HepG2 (cell line): Measurements from ENCODE around the gene UNC5C. TPM values are rescaled to one million over a fixed set of nuclear protein-coding genes. Genes with fewer than 3 reads are reported as not detected.

Source experiments
- ATAC-seq: fragments of 200-7000 bp; cut with Tn5 transposase; 3 replicates; pipeline ENCODE4 v1.9.1; 2020; ENCODE audit warnings: mild to moderate bottlenecking, moderate library complexity
- BruUV-seq: library from RNA; stranded (reverse); fragments of 400-500 nt; replicated peaks from 2 replicates; lab custom pipeline; 2021; lab: Mats Ljungman, UMichigan
- CTCF ChIA-PET: fragments of 300-600 bp; formaldehyde crosslinking; extraction: SDS; loops from one replicate; lab custom pipeline; 2021; ENCODE audit warnings: low total read pairs, inconsistent platforms, low intra/inter-chr PET ratio; lab: Yijun Ruan, JAX
- POLR2A ChIA-PET: fragments of 350-600 bp; sonication (Branson Sonifier 250); formaldehyde crosslinking; loops from one replicate; lab custom pipeline; 2020; ENCODE audit warnings: antibody characterized with exemption, inconsistent platforms; lab: Yijun Ruan, JAX
- DNase-seq: peaks from one replicate; pipeline ENCODE4 v3.0.0-alpha.2; 2015; ENCODE audit warnings: low spot score
- FAIRE-seq: peaks from 3 replicates; lab custom pipeline; 2011; peaks lifted over from hg19 to GRCh38; lab: Jason Lieb, UNC
- H2AFZ ChIP-seq: one replicate; pipeline ENCODE4 v1.6.1; 2011; ENCODE audit warnings: low read length, inconsistent platforms
- H3K27ac ChIP-seq: fragments of 300-600 bp; 3 replicates; pipeline ENCODE4 v1.8.0; 2011; ENCODE audit warnings: mixed run types, mild to moderate bottlenecking, mixed read lengths, low read length, inconsistent platforms; ENCODE audit not compliant: insufficient read depth; ENCODE audit errors: extremely low read length
- H3K27me3 ChIP-seq, 2 experiments: fragments of 200-600 bp in 1 of 2; 2 replicates in 1 of 2; 3 replicates in 1 of 2; pipeline versions ENCODE4 v1.6.0 to v1.8.0; 2011; ENCODE audit warnings: low read length in 2 of 2, mild to moderate bottlenecking in 2 of 2, moderate library complexity in 2 of 2, inconsistent platforms in 1 of 2; ENCODE audit not compliant: insufficient read depth in 2 of 2, control insufficient read depth in 1 of 2
- H3K36me3 ChIP-seq, 2 experiments: fragments of 200-600 bp in 1 of 2; replicated peaks in 1 of 2; 2 replicates in 1 of 2; 3 replicates in 1 of 2; pipeline versions ENCODE4 v1.5.1 to v1.8.0; 2011; ENCODE audit warnings: low read length in 2 of 2, inconsistent platforms in 1 of 2; ENCODE audit not compliant: insufficient read depth in 2 of 2, control insufficient read depth in 1 of 2
- H3K4me1 ChIP-seq: 2 replicates; pipeline ENCODE4 v1.5.1; 2012; ENCODE audit warnings: low read length, inconsistent platforms; ENCODE audit not compliant: insufficient read depth
- H3K4me2 ChIP-seq: 2 replicates; pipeline ENCODE4 v1.6.0; 2011; ENCODE audit warnings: low read depth, low read length, inconsistent platforms
- H3K4me3 ChIP-seq, 3 experiments: fragments of 200-600 bp in 1 of 3; sonication (generic), shearing (Covaris generic) in 1 of 3; replicated peaks in 1 of 3; 2 replicates each; pipeline ENCODE4 v1.5.1; 2011 to 2016; ENCODE audit warnings: low read length in 3 of 3, inconsistent platforms in 2 of 3, low read depth in 2 of 3, mild to moderate bottlenecking in 2 of 3, control low read depth in 1 of 3, mixed read lengths in 1 of 3; ENCODE audit not compliant: insufficient read depth in 1 of 3
- H3K79me2 ChIP-seq: one replicate; pipeline ENCODE4 v1.6.1; 2011; ENCODE audit warnings: low read length, inconsistent platforms; ENCODE audit not compliant: insufficient read depth
- H3K9ac ChIP-seq: 2 replicates; pipeline ENCODE4 v1.6.0; 2011; ENCODE audit warnings: mild to moderate bottlenecking, low read depth, low read length, inconsistent platforms; ENCODE audit not compliant: insufficient read depth
- H3K9me3 ChIP-seq: 2 replicates; pipeline ENCODE4 v1.5.1; 2012; ENCODE audit warnings: mild to moderate bottlenecking, low read length
- H4K20me1 ChIP-seq: 2 replicates; pipeline ENCODE4 v1.6.0; 2011; ENCODE audit warnings: inconsistent platforms, mild to moderate bottlenecking, low read length, moderate library complexity; ENCODE audit not compliant: insufficient read depth
- AGO1 ChIP-seq: fragments of 200-400 bp; formaldehyde crosslinking; IDR thresholded peaks from 2 replicates; pipeline ENCODE4 v1.6.1; 2017; ENCODE audit warnings: mild to moderate bottlenecking, low read depth, low read length, moderate library complexity; ENCODE audit not compliant: poor library complexity, severe bottlenecking
- KDM6A ChIP-seq: IDR thresholded peaks from 2 replicates; pipeline ENCODE4 v1.6.1; 2016; ENCODE audit warnings: low read depth
- KLF6 ChIP-seq: IDR thresholded peaks from 2 replicates; pipeline ENCODE4 v1.8.0; 2016; ENCODE audit warnings: missing biosample characterization, missing genetic modification reagents
- PAXIP1 ChIP-seq: sonication (generic); formaldehyde crosslinking; conservative IDR thresholded peaks from 2 replicates; pipeline ENCODE4 v1.4.0; 2020; ENCODE audit warnings: mild to moderate bottlenecking, missing genetic modification reagents, moderate library complexity
- RBM39 ChIP-seq: fragments of 200-400 bp; formaldehyde crosslinking; IDR thresholded peaks from one replicate; pipeline ENCODE4 v1.6.1; 2018; ENCODE audit warnings: antibody characterized with exemption, mild to moderate bottlenecking, low read depth, low read length; ENCODE audit not compliant: poor library complexity, severe bottlenecking
- TERF1 ChIP-seq: sonication (generic); formaldehyde crosslinking; IDR thresholded peaks from 2 replicates; pipeline ENCODE4 v1.8.0; 2022; ENCODE audit warnings: mild to moderate bottlenecking, missing genetic modification reagents, moderate library complexity
- YEATS4 ChIP-seq: sonication (generic); formaldehyde crosslinking; IDR thresholded peaks from 2 replicates; pipeline ENCODE4 v1.4.0; 2020; ENCODE audit warnings: missing genetic modification reagents, borderline replicate concordance
- ZBTB10 ChIP-seq: sonication (generic); formaldehyde crosslinking; IDR thresholded peaks from 2 replicates; pipeline ENCODE4 v1.4.0; 2020; ENCODE audit warnings: missing genetic modification reagents, borderline replicate concordance
- ZNF44 ChIP-seq: sonication (generic); formaldehyde crosslinking; IDR thresholded peaks from 2 replicates; pipeline ENCODE4 v1.5.1; 2020; ENCODE audit warnings: mild to moderate bottlenecking, missing genetic modification reagents
- ZSCAN25 ChIP-seq: sonication (generic); formaldehyde crosslinking; IDR thresholded peaks from 2 replicates; pipeline ENCODE4 v1.8.0; 2022; ENCODE audit warnings: mild to moderate bottlenecking, missing genetic modification reagents
- WGBS: methylation state at CpG from one replicate; pipeline ENCODE4 v1.1.6; 2017; ENCODE audit warnings: low lambda C conversion rate; 5-methylcytosine and 5-hydroxymethylcytosine counted together
- in situ Hi-C: cut with HindIII; loops from 2 replicates; pipeline ENCODE4 v1.10.0; 2017; ENCODE audit warnings: low pct_unique_long_range_greater_than_20kb; ENCODE audit not compliant: extremely low pct_ligation_motif_present
- intact Hi-C: fragments of 100-400 bp; cut with micrococcal nuclease; formaldehyde crosslinking; loops from one replicate; pipeline ENCODE4 v1.10.0; 2022; ENCODE audit not compliant: unreplicated experiment
- polyA plus RNA-seq, 8 experiments: library from polyadenylated mRNA; depleted of rRNA in 3 of 8; stranded (reverse) in 7 of 8; unstranded in 1 of 8; fragments of >200 nt; fragmentation: Illumina TruSeq in 4 of 8; extraction: Trizol in 4 of 8; gene quantifications; 2 replicates each; pipeline versions ENCODE4 v1.2.1 to v1.2.3, GENCODE V29; 2011 to 2016; ENCODE audit warnings: low read depth in 4 of 8, missing spikeins in 1 of 8, mixed read lengths in 1 of 8; ENCODE audit not compliant: insufficient read depth in 1 of 8
- total RNA-seq, 5 experiments: library from RNA; depleted of rRNA; stranded (reverse); fragments of >200 nt; fragmentation: Illumina TruSeq; extraction: Trizol; gene quantifications; 2 replicates each; pipeline ENCODE4 v1.2.3, GENCODE V29; 2016; ENCODE audit warnings: low read depth in 1 of 5

The UNC5C gene
- total and polyA plus RNA-seq, 2 of the 13 experiments (the other 11 are each of a cell fraction or from before 2014, with no cell fraction given): not detected

GRCh38 chr4:95186666-95187065 is 362.1 kb downstream of the UNC5C start:
- Histone ChIP-seq H3K27me3 (no peaks in the 10 kb centered on the region; a peak in 1 of 5 replicates), H3K4me3 (no peak overlapping the region), H3K9me3 (no peaks in the 10 kb centered on the region), H4K20me1 (no peaks in the 10 kb centered on the region), H3K9ac (no peak overlapping the region), H3K27ac (no peak overlapping the region), H3K79me2 (no peaks in the 10 kb centered on the region), H3K36me3 (no peaks in the 10 kb centered on the region), H3K4me1 (no peaks in the 10 kb centered on the region), H2AFZ (no peak overlapping the region), H3K4me2 (no peak overlapping the region)
- in situ Hi-C loops: no loop called here
- WGBS: 4% methylated on average over 7 of the region's 8 CpGs
- ATAC-seq (no peak), FAIRE-seq (no peak), DNase-seq (no peak)
- ChIA-PET CTCF (no interaction called here), POLR2A (no interaction called here)
- BruUV-seq: no TSS peak
- intact Hi-C loops: no loop called here
- no peak for TF ChIP-seq KLF6 (CRISPR knock-in tag)
- no peak for TF ChIP-seq KDM6A (CRISPR knock-in tag)
- TF ChIP-seq AGO1: no peak
- TF ChIP-seq PAXIP1 (CRISPR knock-in tag): no peak
- no peak for TF ChIP-seq RBM39
- no peak for TF ChIP-seq ZBTB10
- TF ChIP-seq ZSCAN25 (CRISPR knock-in tag): no peak
- TF ChIP-seq TERF1 (CRISPR knock-in tag): no peak
- no peak for TF ChIP-seq YEATS4
- TF ChIP-seq ZNF44: no peak
